Tibial artery (tissue), 4 donors: Measurements from ENCODE around the gene KHNYN.

ENCODE experiments used
- DNase-seq, 2 donors: peaks; one replicate each; pipeline ENCODE4 v3.0.0-alpha.2; 2019
- H3K27ac ChIP-seq, 2 donors: fragments of 200-600 bp; sonication (generic) in 1 of 2; 1 replicate in 1 of 2; 2 replicates in 1 of 2; pipeline ENCODE4 v1.5.1; 2018 to 2019; ENCODE audit warnings: mild to moderate bottlenecking in 1 of 2
- H3K27me3 ChIP-seq, 2 donors: fragments of 200-600 bp; sonication (generic) in 1 of 2; one replicate each; pipeline versions ENCODE4 v1.5.1 to v1.6.0; 2016 to 2019
- H3K36me3 ChIP-seq, 3 donors: fragments of 200-600 bp; sonication (generic) in 2 of 3; one replicate each; pipeline ENCODE4 v1.5.1; 2016 to 2019; ENCODE audit warnings: mild to moderate bottlenecking in 2 of 3
- H3K4me1 ChIP-seq, 4 donors: fragments of 200-600 bp; sonication (generic) in 2 of 4; 1 replicate in 3 of 4; 2 replicates in 1 of 4; pipeline ENCODE4 v1.5.1; 2016 to 2019
- H3K4me3 ChIP-seq, 2 donors: fragments of 200-600 bp; sonication (generic) in 1 of 2; 1 replicate in 1 of 2; 2 replicates in 1 of 2; pipeline ENCODE4 v1.5.1; 2018 to 2019; ENCODE audit warnings: mild to moderate bottlenecking in 2 of 2
- H3K9me3 ChIP-seq, 3 donors: fragments of 200-600 bp; sonication (generic) in 1 of 3; one replicate each; pipeline ENCODE4 v1.5.1; 2016 to 2019
- intact Hi-C: fragments of 100-400 bp; cut with DNase I; formaldehyde crosslinking; loops from one replicate; pipeline ENCODE4 v1.15.0; 2023; ENCODE audit warnings: low total_unique reads
- TF ChIP-seq, protein P1 (sequence below), 2 experiments: fragments of 200-600 bp in 1 of 2; fragments of 450-650 bp in 1 of 2; IDR thresholded peaks; one replicate each; pipeline ENCODE4 v1.5.1; 2017 to 2019; ENCODE audit warnings: antibody characterized with exemption in 2 of 2, mild to moderate bottlenecking in 1 of 2, moderate library complexity in 1 of 2

The KHNYN gene

GRCh38 chr14:24416254-24416931, 13.4 kb upstream of the KHNYN start:
- no peak for DNase-seq
- H3K9me3 ChIP-seq: no peaks in the 10 kb centered on the region
- no peak overlapping the region for H3K27ac ChIP-seq
- H3K4me3 ChIP-seq: no peak overlapping the region
- H3K4me1 ChIP-seq: peaks cover 0 to 8% (median 0%) of the 10 kb centered on the region in 4 donors
- TF ChIP-seq, protein P1, sequence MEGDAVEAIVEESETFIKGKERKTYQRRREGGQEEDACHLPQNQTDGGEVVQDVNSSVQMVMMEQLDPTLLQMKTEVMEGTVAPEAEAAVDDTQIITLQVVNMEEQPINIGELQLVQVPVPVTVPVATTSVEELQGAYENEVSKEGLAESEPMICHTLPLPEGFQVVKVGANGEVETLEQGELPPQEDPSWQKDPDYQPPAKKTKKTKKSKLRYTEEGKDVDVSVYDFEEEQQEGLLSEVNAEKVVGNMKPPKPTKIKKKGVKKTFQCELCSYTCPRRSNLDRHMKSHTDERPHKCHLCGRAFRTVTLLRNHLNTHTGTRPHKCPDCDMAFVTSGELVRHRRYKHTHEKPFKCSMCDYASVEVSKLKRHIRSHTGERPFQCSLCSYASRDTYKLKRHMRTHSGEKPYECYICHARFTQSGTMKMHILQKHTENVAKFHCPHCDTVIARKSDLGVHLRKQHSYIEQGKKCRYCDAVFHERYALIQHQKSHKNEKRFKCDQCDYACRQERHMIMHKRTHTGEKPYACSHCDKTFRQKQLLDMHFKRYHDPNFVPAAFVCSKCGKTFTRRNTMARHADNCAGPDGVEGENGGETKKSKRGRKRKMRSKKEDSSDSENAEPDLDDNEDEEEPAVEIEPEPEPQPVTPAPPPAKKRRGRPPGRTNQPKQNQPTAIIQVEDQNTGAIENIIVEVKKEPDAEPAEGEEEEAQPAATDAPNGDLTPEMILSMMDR (IDR thresholded peaks at IDR 0.05): no peak
- peaks cover 3 to 36% (median 22%) of the 10 kb centered on the region in 3 donors for H3K36me3 ChIP-seq
- intact Hi-C loops: no loop called here
- peaks cover 0 to 26% of the 10 kb centered on the region in 2 donors for H3K27me3 ChIP-seq

DNA sequence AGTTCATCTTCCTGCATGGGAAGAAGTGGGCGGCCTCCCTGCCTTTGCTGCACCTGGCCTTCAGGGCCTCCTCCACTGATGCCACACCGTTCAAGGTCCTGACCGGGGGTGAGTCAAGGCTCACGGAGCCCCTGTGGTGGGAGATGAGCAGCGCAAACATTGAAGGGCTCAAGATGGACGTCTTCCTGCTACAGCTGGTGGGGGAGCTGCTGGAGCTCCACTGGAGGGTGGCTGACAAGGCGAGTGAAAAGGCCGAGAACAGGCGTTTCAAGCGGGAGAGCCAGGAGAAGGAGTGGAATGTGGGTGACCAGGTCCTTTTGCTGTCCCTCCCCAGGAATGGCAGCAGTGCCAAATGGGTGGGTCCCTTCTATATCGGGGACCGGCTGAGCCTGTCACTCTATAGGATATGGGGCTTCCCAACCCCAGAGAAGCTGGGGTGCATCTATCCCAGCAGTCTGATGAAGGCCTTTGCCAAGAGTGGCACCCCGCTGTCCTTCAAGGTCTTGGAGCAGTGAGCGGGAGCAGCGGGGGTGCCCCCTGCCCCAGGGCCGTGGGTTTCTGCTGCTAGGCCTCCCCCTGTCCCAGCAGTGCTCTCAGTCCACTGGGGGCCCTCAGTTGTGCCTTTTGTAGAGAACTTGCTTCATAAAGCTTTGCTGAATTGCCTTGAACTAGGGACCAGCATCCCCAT, 12.7 kb upstream of the KHNYN start:
- H3K4me1 ChIP-seq: peaks cover 0 to 8% (median 0%) of the 10 kb centered on the region in 4 donors
- TF ChIP-seq, protein P1 (IDR thresholded peaks at IDR 0.05): no peak
- no peak overlapping the region for H3K27ac ChIP-seq
- H3K27me3 ChIP-seq: peaks cover 0 to 30% of the 10 kb centered on the region in 2 donors
- H3K9me3 ChIP-seq: no peaks in the 10 kb centered on the region
- no peak overlapping the region for H3K4me3 ChIP-seq
- no peak for DNase-seq
- H3K36me3 ChIP-seq: peaks cover 3 to 35% (median 22%) of the 10 kb centered on the region in 3 donors
- intact Hi-C loops: no loop called here

DNA sequence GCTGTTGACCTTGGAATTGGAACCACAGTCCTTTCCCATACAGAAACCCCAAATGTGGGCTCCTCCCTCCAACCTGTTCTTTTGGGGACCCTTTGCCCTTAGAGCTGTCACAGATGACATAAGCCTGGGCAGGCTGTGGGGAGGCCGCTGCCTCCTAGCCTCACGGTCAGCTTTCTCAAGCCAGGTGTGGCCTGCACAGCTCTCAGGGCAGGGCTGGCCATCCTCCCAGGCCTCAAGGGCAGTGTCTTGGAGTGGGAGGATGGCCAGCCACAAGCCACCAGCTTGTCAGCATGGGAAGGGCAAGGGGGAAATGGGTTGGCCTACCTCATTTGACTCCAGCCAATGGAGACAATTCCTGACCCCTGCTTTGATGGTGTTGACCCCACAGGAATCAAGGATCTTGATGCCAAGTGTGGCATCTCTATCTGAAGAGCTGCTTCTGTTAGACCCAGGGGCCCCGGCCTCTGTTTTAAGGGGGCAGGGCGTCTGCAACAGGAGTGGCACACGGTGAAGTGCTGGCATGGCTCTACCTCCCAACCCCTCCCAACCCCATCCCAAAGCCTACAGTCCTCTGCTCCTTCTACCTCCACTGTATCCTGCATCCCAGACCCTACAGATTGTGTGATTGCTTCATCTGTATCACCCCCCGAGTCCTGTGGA, 11.8 kb upstream of the KHNYN start:
- peaks cover 0 to 33% of the 10 kb centered on the region in 2 donors for H3K27me3 ChIP-seq
- H3K9me3 ChIP-seq: no peaks in the 10 kb centered on the region
- no peak overlapping the region for H3K4me3 ChIP-seq
- no peak overlapping the region for H3K27ac ChIP-seq
- intact Hi-C loops: no loop called here
- peaks cover 0 to 8% (median 0%) of the 10 kb centered on the region in 4 donors for H3K4me1 ChIP-seq
- TF ChIP-seq, protein P1 (IDR thresholded peaks at IDR 0.05): no peak
- no peak for DNase-seq
- H3K36me3 ChIP-seq: peaks cover 3 to 32% (median 18%) of the 10 kb centered on the region in 3 donors

- Histone ChIP-seq H3K36me3 (peaks cover 3 to 27% (median 16%) of the 10 kb centered on the region in 3 donors), H3K27ac (no peak overlapping the region), H3K4me1 (peaks cover 0 to 8% (median 0%) of the 10 kb centered on the region in 4 donors), H3K27me3 (peaks cover 0 to 33% of the 10 kb centered on the region in 2 donors), H3K4me3 (no peak overlapping the region), H3K9me3 (no peaks in the 10 kb centered on the region)
- TF ChIP-seq, protein P1 (IDR thresholded peaks at IDR 0.05): no peak
- intact Hi-C loops: no loop called here
- DNase-seq: no peak
Observed at GRCh38 chr14:24418492-24418873, 11.3 kb upstream of the KHNYN start.

- intact Hi-C loops: no loop called here
Observed at GRCh38 chr14:24422261-24422660, 7.5 kb upstream of the KHNYN start.

More at GRCh38 chr14:24422261-24422660, 7.5 kb upstream of the KHNYN start:
- Histone ChIP-seq H3K27me3 (peaks cover 0 to 30% of the 10 kb centered on the region in 2 donors), H3K4me1 (peaks cover 0 to 8% (median 0%) of the 10 kb centered on the region in 4 donors), H3K27ac (no peak overlapping the region), H3K4me3 (no peak overlapping the region), H3K9me3 (no peaks in the 10 kb centered on the region), H3K36me3 (no peaks in the 10 kb centered on the region)
- DNase-seq: no peak
- TF ChIP-seq, protein P1 (IDR thresholded peaks at IDR 0.05): no peak
